Stimulated activated CD8-positive, alpha-beta memory T cell treated with anti-CD3 and anti-CD28 coated beads, Interleukin-7, amount 100 ng/mL, for 4 hours (primary cell): ENCODE data around the gene DPH2.

Source experiments
- DNase-seq, 2 donors: peaks; one replicate each; pipeline ENCODE4 v3.0.0-alpha.2; 2020; ENCODE audit warnings: low read depth in 2 of 2

The DPH2 gene

GRCh38 chr1:43982808-43983207 is 13.0 kb downstream of the DPH2 start:
- DNase-seq, result no peak

DNA sequence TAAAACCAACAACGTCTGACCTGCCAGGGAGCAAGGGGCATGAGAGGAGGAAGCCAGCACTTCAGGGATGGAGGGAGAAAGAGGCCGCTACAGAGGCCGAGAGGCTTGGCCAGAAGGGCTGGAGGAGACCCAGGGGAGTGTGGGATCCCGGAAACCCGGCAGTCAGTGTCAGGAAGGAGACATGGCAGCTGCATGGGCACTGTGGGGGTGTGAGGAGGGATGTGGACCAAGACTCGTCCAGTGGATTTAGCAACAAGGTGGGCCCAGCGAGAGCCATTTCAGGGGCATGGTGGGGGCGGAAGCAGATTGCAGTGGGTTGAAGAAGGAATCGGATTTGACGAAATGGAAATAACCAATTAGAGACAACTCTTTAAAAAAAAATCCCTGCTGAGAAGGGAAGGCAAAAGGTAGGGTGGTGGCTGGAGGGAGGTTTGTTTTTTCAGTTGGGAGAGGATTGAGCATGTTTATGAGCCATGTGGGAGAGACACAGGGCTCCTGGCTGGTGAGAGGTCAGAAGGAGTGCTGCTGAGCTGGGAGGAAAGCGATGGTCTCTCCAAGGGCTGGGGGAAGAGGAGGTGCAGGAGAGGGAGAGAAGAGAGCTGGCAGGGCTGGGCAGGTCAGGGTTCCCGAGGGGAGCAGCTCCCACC is 13.6 kb downstream of the DPH2 start:
- DNase-seq, result no peak

GRCh38 chr1:43984855-43985254 is 15.0 kb downstream of the DPH2 start:
- no peak for DNase-seq

- no peak for DNase-seq
Measured at GRCh38 chr1:43985984-43986595, 16.3 kb downstream of the DPH2 start.

- no peak for DNase-seq
Measured at GRCh38 chr1:43986712-43987111, 16.9 kb downstream of the DPH2 start.

DNA sequence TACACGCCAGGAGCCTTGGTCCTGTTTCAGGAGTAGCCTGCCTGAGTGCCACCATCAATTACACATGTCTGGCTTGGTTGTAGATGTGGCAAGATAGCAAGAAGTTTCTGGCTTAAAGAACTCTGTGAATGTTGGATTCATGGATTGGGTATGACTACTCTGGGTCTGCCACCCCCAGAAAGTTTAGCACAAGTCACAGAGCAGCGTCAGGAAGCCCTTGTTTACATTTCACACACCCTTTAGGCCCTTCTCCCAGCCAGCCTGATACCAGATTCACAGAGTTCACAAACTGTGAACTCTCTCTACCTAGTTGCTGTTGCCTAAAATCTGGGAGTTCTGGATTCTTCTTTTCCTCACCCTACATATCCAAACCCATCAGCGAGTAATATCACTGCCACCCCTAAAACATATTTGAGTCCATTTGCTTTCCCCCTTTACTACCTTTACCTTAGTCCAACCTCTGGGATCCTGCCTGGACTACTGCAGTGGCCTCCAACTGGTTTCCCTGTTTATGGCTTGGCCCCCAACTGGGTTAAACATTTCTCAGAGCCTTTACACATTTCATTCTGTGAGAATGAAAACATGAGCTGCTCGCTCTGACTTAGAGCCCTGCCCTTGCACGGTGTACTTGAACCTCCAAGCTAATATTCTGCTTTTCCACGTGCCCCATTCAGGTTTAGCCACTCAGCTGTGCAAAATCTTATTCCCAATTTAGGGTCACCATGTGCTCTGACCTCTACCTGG is 17.5 kb downstream of the DPH2 start:
- DNase-seq, result no peak

- DNase-seq, result no peak
Measured at GRCh38 chr1:43990271-43991199, 20.7 kb downstream of the DPH2 start.

- no peak for DNase-seq
Measured at GRCh38 chr1:43991200-43991475, 21.3 kb downstream of the DPH2 start.

DNA sequence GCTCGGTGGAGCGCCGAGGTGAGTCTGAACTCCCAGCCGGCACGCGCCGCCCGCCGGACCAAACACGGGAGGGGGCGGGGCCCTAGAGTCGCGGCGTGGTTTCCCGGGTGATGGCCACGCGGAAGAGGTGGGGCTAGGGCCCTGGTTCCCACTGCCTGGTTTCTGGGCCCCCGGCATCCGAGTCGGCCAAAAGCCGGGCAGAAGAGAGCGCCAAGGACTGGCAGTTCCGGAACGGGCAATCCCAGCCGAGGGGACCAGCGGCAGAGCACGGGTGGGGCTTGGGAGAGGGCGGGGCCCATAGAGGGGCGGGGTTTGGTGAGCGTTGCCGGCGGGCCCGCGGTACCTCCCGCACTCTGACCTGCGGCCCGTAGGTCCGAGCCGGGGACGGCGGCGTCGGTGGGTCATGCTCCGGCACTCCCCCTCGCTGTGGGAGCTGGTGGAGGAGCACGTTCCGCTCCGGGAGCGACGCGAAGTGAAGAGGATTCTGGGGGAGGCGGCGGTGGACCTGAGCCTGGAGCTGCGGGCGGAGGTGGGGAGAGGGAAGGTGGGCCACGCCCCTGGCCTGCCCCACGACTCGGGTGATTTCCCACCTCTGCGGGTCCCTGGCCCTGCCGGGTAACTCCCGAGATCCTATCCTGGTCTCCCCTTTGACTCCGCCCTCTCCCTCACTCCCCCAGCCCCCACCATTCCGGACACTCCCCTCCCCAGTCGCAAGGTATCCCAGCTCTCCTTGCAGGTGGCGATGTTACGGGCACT is 21.8 kb downstream of the DPH2 start, which contains the start of gene CCDC24:
Gene CCDC24, plus strand, starts transcription at position 124 of the 756 bp plus-strand sequence. Its CDS starts 280 bp downstream, at position 404.
- peak; percentile 43 to 69 for DNase-seq

GRCh38 chr1:43992232-43992995 is 22.6 kb downstream of the DPH2 start:
- no peak for DNase-seq

DNA sequence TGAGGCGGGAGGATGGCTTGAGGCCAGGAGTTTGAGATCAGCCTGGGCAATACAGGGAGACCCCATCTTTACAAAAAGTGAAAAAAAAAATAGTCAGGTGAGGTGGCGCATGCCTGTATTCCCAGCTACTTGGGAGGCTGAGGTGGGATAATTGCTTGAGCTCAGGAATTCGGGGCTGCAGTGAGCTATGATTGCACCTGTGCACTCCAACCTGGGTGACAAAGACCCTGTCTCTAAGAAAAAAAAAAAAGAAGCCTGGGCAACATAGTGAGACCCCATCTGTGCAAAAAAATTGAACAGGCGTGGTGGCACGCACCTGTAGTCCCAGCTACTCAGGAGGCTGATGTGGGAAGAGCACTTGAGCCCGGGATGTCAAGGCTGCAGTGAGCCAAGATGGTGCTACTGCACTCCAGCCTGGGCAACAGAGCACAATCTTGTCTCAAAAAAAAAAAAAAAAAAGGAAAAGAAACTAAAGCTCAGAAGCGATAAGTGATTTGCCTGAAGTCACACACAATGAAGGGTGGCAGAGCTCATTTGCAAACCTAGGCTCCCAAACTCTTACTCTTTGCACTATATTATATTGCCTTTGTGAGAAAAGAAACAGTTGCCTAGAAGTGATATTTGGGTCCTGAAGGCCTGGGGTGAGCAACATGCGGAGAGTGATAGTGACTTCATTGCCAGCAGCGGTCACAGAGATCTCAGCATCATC is 23.6 kb downstream of the DPH2 start:
- no peak for DNase-seq

GRCh38 chr1:43994071-43994470 is 24.3 kb downstream of the DPH2 start:
- no peak for DNase-seq

GRCh38 chr1:43994794-43995790 is 25.3 kb downstream of the DPH2 start:
- no peak for DNase-seq

DNA sequence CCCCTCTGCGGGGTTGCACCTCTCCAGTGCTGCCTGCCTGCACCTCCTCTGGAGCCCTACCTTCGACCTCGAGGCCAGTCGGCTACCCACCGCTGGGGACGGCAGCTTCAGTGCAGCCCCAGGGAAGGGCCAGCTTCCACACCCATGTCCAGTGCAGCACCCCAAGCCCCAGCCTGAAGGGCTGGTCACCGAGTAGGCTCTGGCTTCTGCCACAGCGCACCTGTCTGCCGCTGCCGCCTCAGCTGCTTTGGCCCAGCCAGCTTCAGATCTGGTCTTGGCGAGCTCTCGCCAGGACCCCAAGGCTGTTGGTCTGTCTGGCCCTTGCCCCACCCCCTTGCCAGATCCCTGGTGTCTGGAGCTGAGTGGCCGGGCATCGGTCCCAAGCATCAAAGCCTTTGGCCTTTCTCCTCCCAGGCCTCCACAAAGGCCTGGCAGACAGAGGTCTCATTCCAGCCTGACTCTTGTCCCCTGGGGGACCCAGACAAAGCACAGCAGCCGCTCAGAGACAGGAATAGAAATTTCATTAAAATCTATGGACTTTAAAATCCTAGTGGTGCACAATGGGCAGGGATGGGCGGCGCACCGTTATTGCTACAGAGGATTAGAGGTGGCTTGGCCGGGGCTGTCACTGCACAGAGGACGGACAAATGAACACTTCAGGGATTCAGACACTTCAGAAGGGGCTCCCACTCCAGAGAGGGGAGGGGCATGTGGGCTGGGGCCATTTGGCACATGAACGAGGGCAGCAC is 26.3 kb downstream of the DPH2 start:
- no peak for DNase-seq

GRCh38 chr1:43996733-43997115 is 26.9 kb downstream of the DPH2 start:
- no peak for DNase-seq

DNA sequence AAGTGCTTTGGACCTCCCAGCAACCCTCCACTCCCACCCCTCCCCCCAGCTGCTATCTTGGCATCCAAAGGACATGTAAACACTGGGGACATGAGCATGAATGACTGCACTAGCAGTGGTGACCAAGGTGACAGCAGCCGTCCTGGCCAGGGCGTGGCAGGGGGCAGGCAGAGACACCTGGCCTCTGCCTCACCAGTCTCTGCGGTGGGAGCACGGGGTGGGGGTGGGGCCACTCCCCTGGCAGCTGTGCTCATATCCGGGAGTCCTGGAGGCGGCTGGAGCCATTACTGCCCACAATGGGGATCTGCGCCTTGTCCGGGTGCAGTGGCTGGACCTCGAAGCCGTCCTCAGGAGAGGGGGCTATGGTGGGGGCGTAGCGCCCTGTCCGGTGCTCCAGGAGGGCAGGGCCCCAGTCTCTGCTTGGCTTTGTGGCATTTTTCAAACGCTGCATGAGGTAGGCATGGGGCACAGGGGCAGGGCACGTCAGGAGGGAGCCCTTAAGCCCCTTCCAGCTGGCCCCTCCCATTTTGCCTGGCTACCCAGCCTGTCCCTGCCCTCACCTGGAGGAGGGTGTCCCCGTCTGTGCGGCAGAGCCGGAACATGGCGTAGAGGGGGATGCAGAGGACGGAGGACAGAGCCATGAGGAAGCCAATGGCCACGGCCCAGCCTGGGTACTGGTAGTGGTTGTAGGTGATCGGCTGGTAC is 27.6 kb downstream of the DPH2 start:
- DNase-seq, result no peak

- DNase-seq, result no peak
Measured at GRCh38 chr1:43998000-43998378, 28.2 kb downstream of the DPH2 start.
